Chondrocyte (in vitro differentiated cells): ENCODE data around the gene VSX1. TPM values are rescaled to one million over a fixed set of nuclear protein-coding genes. Genes with fewer than 3 reads are reported as not detected.

ENCODE experiments used
- DNase-seq: peaks from one replicate; pipeline ENCODE4 v3.0.0; 2021; ENCODE audit warnings: mixed read lengths, low spot score
- H3K27ac Mint-ChIP-seq: one replicate; pipeline ENCODE4 v1.8.0; 2021; ENCODE audit warnings: mild to moderate bottlenecking, moderate library complexity, mixed read lengths; ENCODE audit not compliant: unreplicated experiment
- H3K27me3 Mint-ChIP-seq: 2 replicates; pipeline ENCODE4 v1.8.0; 2021; ENCODE audit warnings: low read depth, mixed read lengths
- H3K36me3 Mint-ChIP-seq: 2 replicates; pipeline ENCODE4 v1.8.0; 2021; ENCODE audit warnings: low read depth, mixed read lengths
- H3K4me1 Mint-ChIP-seq: 2 replicates; pipeline ENCODE4 v1.8.0; 2021; ENCODE audit warnings: low read depth, mild to moderate bottlenecking, mixed read lengths
- H3K4me3 Mint-ChIP-seq: one replicate; pipeline ENCODE4 v1.8.0; 2021; ENCODE audit warnings: mild to moderate bottlenecking, moderate library complexity, mixed read lengths; ENCODE audit not compliant: unreplicated experiment
- H3K9me3 Mint-ChIP-seq: 2 replicates; pipeline ENCODE4 v1.8.0; 2021; ENCODE audit warnings: low read depth, mixed read lengths
- total RNA-seq: library from RNA; stranded (reverse); gene quantifications from 3 replicates; pipeline ENCODE4 v1.2.1, GENCODE V29; 2021
- TF ChIP-seq, protein P1 (sequence below): fragments of 200-600 bp; sonication (generic); IDR thresholded peaks from 2 replicates; pipeline ENCODE4 v1.5.0; 2021; ENCODE audit warnings: antibody characterized with exemption, mild to moderate bottlenecking, moderate library complexity

The VSX1 gene
- total RNA-seq, 1 donor from 2014 or later: not detected

DNA sequence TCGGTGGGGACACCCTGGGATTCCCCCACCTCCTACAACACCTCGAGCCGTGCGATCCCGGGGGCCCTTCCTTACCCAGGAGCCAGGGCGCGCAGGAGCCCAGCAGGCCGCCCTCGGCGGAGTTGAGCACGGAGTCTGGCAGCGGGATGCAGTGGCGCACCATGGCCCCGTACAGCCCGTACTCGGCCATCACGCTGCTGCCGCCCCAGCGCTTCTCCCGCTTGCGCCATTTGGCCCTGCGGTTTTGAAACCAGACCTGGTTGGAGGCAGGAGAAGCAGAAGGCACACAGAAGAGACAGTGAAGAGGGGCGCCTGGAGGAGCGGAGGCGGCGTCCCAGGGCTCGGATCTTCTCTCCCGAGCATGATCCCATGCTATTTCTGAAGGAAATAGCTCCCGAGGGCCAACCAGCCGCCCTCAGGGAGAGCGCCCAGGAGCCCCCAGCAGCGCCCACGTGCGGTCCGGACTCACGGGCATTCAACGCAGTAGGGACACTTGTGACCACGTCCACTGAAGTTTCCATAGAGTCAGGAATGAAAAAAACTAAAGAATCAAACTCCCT lies 4.3 kb downstream of the VSX1 start:
- peaks cover 6% of the 10 kb centered on the region for H3K4me1 Mint-ChIP-seq
- DNase-seq: no peak
- peak overlapping the region; percentile 44 for H3K4me3 Mint-ChIP-seq
- H3K27me3 Mint-ChIP-seq: peaks cover 68% of the 10 kb centered on the region
- no peaks in the 10 kb centered on the region for H3K9me3 Mint-ChIP-seq
- TF ChIP-seq, protein P1, sequence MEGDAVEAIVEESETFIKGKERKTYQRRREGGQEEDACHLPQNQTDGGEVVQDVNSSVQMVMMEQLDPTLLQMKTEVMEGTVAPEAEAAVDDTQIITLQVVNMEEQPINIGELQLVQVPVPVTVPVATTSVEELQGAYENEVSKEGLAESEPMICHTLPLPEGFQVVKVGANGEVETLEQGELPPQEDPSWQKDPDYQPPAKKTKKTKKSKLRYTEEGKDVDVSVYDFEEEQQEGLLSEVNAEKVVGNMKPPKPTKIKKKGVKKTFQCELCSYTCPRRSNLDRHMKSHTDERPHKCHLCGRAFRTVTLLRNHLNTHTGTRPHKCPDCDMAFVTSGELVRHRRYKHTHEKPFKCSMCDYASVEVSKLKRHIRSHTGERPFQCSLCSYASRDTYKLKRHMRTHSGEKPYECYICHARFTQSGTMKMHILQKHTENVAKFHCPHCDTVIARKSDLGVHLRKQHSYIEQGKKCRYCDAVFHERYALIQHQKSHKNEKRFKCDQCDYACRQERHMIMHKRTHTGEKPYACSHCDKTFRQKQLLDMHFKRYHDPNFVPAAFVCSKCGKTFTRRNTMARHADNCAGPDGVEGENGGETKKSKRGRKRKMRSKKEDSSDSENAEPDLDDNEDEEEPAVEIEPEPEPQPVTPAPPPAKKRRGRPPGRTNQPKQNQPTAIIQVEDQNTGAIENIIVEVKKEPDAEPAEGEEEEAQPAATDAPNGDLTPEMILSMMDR: no peak
- H3K36me3 Mint-ChIP-seq: peaks cover 1% of the 10 kb centered on the region
- H3K27ac Mint-ChIP-seq: no peak overlapping the region

DNA sequence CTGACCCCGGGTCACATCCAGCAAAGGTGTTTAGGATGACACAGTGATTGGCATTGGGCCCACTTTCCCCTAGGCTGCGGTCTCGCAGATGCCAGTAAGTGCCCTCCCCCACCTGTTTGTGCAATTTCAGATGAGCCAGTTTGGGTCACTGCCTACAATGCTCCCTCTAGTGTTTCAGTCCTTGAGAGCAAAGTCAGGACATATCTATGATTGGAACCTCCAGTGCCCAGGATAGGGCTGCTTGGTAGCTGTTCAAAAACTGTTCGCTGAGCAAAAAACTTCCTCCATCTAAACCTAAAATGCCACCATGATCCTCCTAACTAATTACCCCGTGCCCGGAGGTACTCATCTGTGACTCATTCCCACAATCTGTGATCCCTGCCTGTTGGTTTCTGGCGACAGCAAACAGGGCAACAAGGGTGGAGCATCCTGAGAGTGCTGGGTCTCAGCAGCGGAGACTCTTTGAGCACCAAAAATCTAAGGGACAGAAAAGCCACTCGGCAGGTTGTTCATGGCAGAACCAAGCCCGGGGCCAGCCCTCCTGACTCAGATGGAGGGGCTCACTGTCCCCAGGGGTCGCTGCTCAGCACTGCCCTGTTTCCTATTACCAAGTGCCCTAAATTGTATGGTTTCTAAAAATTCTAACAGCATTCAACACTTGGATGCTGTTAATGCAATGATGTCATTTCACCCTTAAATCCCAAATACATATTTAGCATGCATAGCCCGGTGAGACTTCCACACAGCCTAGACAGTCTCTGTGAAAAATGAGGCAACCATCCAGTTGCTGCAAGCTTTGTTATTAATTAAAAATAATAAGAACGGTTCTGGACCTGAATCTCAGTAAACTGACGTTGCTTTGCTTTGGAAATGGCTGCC lies 5.0 kb downstream of the VSX1 start:
- peaks cover 68% of the 10 kb centered on the region for H3K27me3 Mint-ChIP-seq
- no peak for DNase-seq
- H3K9me3 Mint-ChIP-seq: no peaks in the 10 kb centered on the region
- H3K4me1 Mint-ChIP-seq: peaks cover 6% of the 10 kb centered on the region
- TF ChIP-seq, protein P1: peak; percentile 49
- H3K36me3 Mint-ChIP-seq: peaks cover 1% of the 10 kb centered on the region
- no peak overlapping the region for H3K4me3 Mint-ChIP-seq
- H3K27ac Mint-ChIP-seq: no peak overlapping the region

DNA sequence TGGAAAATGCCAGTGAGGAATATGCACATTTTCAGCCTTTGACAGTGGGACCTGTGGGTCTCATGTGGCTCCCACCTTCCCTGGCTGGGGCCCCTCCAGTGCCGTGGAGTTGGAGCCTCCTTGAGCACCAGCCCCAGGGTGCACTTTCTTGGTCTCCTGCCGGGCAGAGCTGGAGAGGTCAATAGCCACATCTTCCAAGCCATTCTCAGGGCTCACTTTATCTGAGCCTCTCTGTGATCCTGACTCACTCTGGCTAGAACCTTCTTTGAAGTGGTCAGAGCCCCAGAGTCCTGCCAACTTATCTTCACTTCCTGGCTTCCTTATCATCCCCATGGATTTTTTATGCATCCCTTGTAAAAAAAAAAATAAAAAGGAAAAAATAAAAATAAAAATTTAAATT lies 5.7 kb downstream of the VSX1 start:
- TF ChIP-seq, protein P1: no peak
- H3K36me3 Mint-ChIP-seq: peaks cover 1% of the 10 kb centered on the region
- no peak for DNase-seq
- no peaks in the 10 kb centered on the region for H3K9me3 Mint-ChIP-seq
- H3K27me3 Mint-ChIP-seq: peaks cover 72% of the 10 kb centered on the region
- no peak overlapping the region for H3K27ac Mint-ChIP-seq
- peaks cover 4% of the 10 kb centered on the region for H3K4me1 Mint-ChIP-seq
- H3K4me3 Mint-ChIP-seq: no peak overlapping the region

DNA sequence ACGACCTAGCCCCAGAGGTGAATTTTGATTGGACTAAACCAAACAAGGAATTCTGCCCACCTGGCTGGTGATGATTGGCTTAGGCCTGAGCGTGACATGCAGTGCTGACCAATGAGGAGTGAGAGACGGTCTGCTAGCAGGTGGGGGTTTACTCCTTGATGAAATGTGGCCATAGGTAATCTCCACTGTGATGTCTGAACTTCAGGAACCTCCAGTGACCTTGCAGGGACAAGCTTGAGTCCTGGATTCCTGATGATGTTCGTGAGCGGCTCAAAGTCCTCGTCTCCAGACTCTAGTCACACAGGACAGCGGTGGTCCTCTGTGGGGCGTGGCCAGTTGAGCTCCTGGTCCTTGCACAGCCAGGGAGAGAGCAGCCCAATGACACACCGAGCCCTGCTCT lies 8.4 kb downstream of the VSX1 start:
- Mint-ChIP-seq H3K27ac (no peak overlapping the region), H3K4me3 (no peak overlapping the region), H3K36me3 (peaks cover 1% of the 10 kb centered on the region), H3K4me1 (no peaks in the 10 kb centered on the region), H3K9me3 (peaks cover 1% of the 10 kb centered on the region), H3K27me3 (peaks cover 71% of the 10 kb centered on the region)
- TF ChIP-seq, protein P1: no peak
- DNase-seq: no peak

DNA sequence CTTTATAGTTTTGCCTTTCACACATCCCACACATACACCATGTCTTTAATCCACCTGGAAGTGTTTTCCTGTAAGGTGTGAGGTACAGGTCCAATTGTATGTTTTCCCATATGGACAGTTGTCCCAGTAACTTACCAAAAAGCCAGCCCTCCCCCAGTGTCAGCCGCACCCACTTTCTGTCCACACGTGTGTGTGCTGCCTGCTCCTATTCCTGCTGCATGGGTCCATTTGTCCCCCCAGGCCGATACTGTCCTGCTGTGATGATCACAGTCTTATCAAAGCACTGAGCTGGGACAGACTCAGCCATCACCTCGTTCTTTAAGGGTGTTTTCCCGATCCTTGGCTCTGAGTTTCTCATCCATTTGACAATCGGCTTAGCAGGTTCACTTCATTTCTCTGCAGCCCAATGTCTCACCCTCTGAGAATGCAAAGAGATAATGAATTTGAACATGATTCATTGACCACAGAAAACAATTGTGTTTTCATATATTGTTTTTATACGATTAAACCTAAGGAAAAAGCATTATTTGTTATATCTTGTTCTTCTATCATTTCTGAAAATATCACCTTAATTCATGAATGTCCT lies 9.6 kb downstream of the VSX1 start:
- H3K4me3 Mint-ChIP-seq: no peak overlapping the region
- TF ChIP-seq, protein P1: no peak
- H3K27ac Mint-ChIP-seq: no peak overlapping the region
- DNase-seq: no peak
- H3K4me1 Mint-ChIP-seq: no peaks in the 10 kb centered on the region
- H3K27me3 Mint-ChIP-seq: peaks cover 64% of the 10 kb centered on the region
- H3K9me3 Mint-ChIP-seq: peaks cover 3% of the 10 kb centered on the region
- peaks cover 1% of the 10 kb centered on the region for H3K36me3 Mint-ChIP-seq
